Activated naive CD4-positive, alpha-beta T cell treated with anti-CD3 and anti-CD28 coated beads, Interleukin-2, amount 10 ng/mL, durations not matched to agents 7 days and 5 days (primary cell): ENCODE measurements around the gene PTGS2.
"Not testable (repeated sequence)": the region's sequence is repeated elsewhere in the genome, so short reads cannot be mapped to it uniquely, and the experiment has no call there.

ENCODE experiments used
- CTCF ChIA-PET: fragments of 350-600 bp; sonication (Branson Sonifier 250); formaldehyde crosslinking; loops from one replicate; lab custom pipeline; 2021; ENCODE audit warnings: antibody characterized with exemption; lab: Charles Lee
- DNase-seq: peaks from one replicate; pipeline ENCODE4 v3.0.0-alpha.2; 2020
- H3K27ac Mint-ChIP-seq: one replicate; pipeline ENCODE4 v1.8.0; 2021; ENCODE audit warnings: mild to moderate bottlenecking, moderate library complexity, mixed read lengths
- H3K27me3 Mint-ChIP-seq: one replicate; pipeline ENCODE4 v1.8.0; 2021; ENCODE audit warnings: mild to moderate bottlenecking, mixed read lengths
- H3K36me3 Mint-ChIP-seq: one replicate; pipeline ENCODE4 v1.8.0; 2021; ENCODE audit warnings: mixed read lengths
- H3K4me1 Mint-ChIP-seq: one replicate; pipeline ENCODE4 v1.8.0; 2021; ENCODE audit warnings: mixed read lengths
- H3K4me3 Mint-ChIP-seq: one replicate; pipeline ENCODE4 v1.8.0; 2021; ENCODE audit warnings: mild to moderate bottlenecking, moderate library complexity, mixed read lengths
- H3K9me3 Mint-ChIP-seq: one replicate; pipeline ENCODE4 v1.8.0; 2021; ENCODE audit warnings: mixed read lengths

The PTGS2 gene

DNA sequence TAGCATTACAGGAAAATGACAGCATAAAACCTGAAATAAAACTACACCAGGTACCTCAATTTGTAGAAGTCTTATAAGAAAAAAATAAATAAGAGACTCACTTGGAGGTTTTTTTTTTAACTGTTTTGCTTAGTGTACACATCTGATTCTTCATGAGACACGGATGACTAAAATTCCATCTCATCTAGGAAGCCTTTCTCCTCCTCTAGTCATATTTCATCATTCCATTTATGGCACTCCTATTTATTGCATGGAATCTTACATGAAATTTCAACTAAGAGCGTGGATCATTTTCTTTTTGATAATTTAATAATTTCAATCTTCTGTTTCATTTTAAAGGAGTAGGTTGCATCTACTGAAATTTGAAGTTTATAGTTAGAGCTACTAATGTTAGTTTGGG lies 1.6 kb upstream of the PTGS2 start:
- no peak overlapping the region for H3K4me3 Mint-ChIP-seq
- peaks cover 17% of the 10 kb centered on the region for H3K4me1 Mint-ChIP-seq
- no peaks in the 10 kb centered on the region for H3K36me3 Mint-ChIP-seq
- H3K9me3 Mint-ChIP-seq, result no peaks in the 10 kb centered on the region
- peaks cover 50% of the 10 kb centered on the region for H3K27me3 Mint-ChIP-seq
- no peak overlapping the region for H3K27ac Mint-ChIP-seq
- CTCF ChIA-PET, result no interaction called here
- DNase-seq, result no peak

- no peak for DNase-seq
- peak overlapping the region; percentile 75 for H3K4me3 Mint-ChIP-seq
- H3K36me3 Mint-ChIP-seq, result no peaks in the 10 kb centered on the region
- peaks cover 17% of the 10 kb centered on the region for H3K4me1 Mint-ChIP-seq
- no peak overlapping the region for H3K27ac Mint-ChIP-seq
- H3K27me3 Mint-ChIP-seq, result peaks cover 50% of the 10 kb centered on the region
- CTCF ChIA-PET, result interaction anchor here (1.2 to 2.0 kb wide), 3 partner anchors 76 to 277 kb away, joined by 5 to 6 read pairs (median 6); no protein-coding TSS in a partner anchor
- H3K9me3 Mint-ChIP-seq, result no peaks in the 10 kb centered on the region
Observed at GRCh38 chr1:186681121-186681520, 898 bp upstream of the PTGS2 start.

GRCh38 chr1:186679924-186680244 lies 339 bp downstream of the PTGS2 start:
- Mint-ChIP-seq H3K4me3 (peak overlapping the region; percentile 75), H3K27me3 (peaks cover 49% of the 10 kb centered on the region), H3K36me3 (no peaks in the 10 kb centered on the region), H3K27ac (no peak overlapping the region), H3K9me3 (no peaks in the 10 kb centered on the region), H3K4me1 (peaks cover 17% of the 10 kb centered on the region)
- no peak for DNase-seq
- CTCF ChIA-PET, result interaction anchor here (0.8 to 2.0 kb wide), 7 partner anchors 12 to 276 kb away, joined by 3 to 6 read pairs (median 4); no protein-coding TSS in a partner anchor

DNA sequence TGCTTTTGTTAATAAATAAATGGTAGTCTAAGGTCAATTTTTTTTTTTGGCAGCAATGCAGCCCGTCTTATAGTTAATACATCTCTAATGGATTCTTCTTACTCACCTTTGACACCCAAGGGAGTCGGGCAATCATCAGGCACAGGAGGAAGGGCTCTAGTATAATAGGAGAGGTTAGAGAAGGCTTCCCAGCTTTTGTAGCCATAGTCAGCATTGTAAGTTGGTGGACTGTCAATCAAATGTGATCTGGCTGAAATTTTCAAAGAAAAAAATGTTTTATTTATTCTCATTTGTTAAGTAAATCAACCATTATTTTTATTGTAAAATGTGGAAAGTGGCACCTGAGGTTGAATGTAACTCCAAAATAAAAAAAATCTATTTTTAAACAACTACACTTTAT lies 2.1 kb downstream of the PTGS2 start:
- H3K4me1 Mint-ChIP-seq, result peaks cover 15% of the 10 kb centered on the region
- no peak overlapping the region for H3K27ac Mint-ChIP-seq
- no peaks in the 10 kb centered on the region for H3K9me3 Mint-ChIP-seq
- CTCF ChIA-PET, result interaction anchor here (0.6 kb wide), 1 partner anchor 54 kb away, joined by 3 read pairs; no protein-coding TSS in a partner anchor
- H3K27me3 Mint-ChIP-seq, result peaks cover 50% of the 10 kb centered on the region
- no peaks in the 10 kb centered on the region for H3K36me3 Mint-ChIP-seq
- no peak overlapping the region for H3K4me3 Mint-ChIP-seq
- no peak for DNase-seq

GRCh38 chr1:186672596-186672995 lies 7.6 kb downstream of the PTGS2 start:
- Mint-ChIP-seq H3K4me3 (no peak overlapping the region), H3K36me3 (no peaks in the 10 kb centered on the region), H3K9me3 (no peaks in the 10 kb centered on the region), H3K27me3 (peaks cover 12% of the 10 kb centered on the region), H3K27ac (no peak overlapping the region), H3K4me1 (no peaks in the 10 kb centered on the region)
- CTCF ChIA-PET, result no interaction called here
- no peak for DNase-seq

- no peaks in the 10 kb centered on the region for H3K4me1 Mint-ChIP-seq
- CTCF ChIA-PET, result no interaction called here
- H3K27me3 Mint-ChIP-seq, result peaks cover 10% of the 10 kb centered on the region
- DNase-seq, result no peak
- no peak overlapping the region for H3K4me3 Mint-ChIP-seq
- no peaks in the 10 kb centered on the region for H3K36me3 Mint-ChIP-seq
- no peaks in the 10 kb centered on the region for H3K9me3 Mint-ChIP-seq
- H3K27ac Mint-ChIP-seq, result no peak overlapping the region
Observed at GRCh38 chr1:186672131-186672530, 8.1 kb downstream of the PTGS2 start.

DNA sequence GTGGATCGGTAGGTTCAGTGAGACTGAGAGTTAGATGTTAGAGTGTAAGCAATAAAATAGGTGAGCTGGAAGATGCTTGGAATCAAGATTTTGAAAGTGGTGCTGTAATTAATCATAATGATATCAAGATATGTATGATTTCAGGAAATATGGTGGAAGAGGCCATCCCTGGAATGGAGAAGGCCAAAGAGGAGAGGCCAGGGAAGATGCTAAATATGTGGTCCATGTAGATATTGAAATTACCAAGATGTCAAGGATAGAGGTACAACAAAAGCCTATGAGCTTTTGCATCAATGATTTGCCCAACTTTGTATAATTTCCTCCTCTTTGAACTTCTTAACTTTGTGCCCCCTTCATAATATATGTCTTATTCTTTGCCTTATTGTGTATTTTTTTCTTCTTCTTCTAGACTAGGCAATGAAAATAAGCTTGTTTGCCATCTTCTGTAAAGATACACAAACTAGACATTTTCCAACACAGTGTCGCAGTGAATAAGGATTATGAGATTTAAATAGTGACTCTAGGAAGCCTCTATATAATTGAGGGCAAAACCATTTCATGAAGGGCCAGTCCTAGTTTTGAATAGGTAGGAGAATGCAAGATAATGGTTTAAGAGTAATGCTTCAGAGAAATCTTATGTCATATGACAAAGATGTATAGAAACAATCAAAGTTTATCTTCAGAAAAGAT lies 8.9 kb downstream of the PTGS2 start:
- peaks cover 10% of the 10 kb centered on the region for H3K27me3 Mint-ChIP-seq
- CTCF ChIA-PET, result interaction anchor here (0.9 kb wide), 1 partner anchor 18 kb away, joined by 3 read pairs; no protein-coding TSS in a partner anchor
- no peaks in the 10 kb centered on the region for H3K36me3 Mint-ChIP-seq
- H3K27ac Mint-ChIP-seq, result no peak overlapping the region
- H3K9me3 Mint-ChIP-seq, result no peaks in the 10 kb centered on the region
- DNase-seq, result no peak
- no peak overlapping the region for H3K4me3 Mint-ChIP-seq
- no peaks in the 10 kb centered on the region for H3K4me1 Mint-ChIP-seq

DNA sequence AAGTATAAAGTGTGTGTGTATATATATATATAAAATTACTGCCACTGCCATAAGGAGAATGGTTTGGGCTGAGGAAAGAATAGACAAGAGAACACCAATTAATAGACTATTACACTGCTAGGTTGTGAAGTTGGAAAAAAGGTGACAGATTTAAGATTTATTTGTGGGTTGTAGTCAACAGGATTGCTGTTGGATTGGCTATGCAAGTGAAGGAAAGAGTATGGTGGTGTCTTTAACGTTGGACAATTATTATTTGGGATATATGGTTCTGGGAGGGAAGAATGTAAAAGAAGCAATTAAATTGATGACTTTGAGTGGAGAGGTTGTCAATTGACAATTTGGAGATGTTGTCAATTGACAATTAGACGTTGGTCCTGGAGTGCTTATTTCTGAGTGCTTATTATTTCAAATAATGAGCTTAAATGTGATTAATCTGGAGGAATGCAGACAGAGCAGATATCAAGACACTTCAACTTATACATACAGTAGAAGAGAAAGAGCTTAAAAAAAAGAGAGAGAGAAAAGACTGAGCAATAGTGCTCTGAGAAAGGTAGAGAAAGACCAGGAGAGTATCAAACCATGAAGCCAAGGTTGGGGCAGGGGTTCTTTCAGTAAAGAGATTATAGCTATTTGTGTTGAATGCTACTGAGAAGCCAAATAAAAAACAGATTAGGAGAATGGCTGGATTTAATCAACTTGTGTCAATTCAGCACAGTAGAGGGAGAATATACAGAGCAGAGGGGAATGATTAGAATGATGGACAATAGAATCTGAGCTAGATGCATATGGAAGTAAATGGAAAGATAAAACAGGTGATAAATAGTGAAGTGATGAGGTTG lies 9.7 kb downstream of the PTGS2 start:
- no peak for DNase-seq
- Mint-ChIP-seq H3K36me3 (no peaks in the 10 kb centered on the region), H3K4me1 (no peaks in the 10 kb centered on the region), H3K27me3 (peaks cover 10% of the 10 kb centered on the region), H3K4me3 (no peak overlapping the region), H3K27ac (no peak overlapping the region), H3K9me3 (no peaks in the 10 kb centered on the region)
- CTCF ChIA-PET, result interaction anchor here (0.9 kb wide), 1 partner anchor 19 kb away, joined by 3 read pairs; no protein-coding TSS in a partner anchor

GRCh38 chr1:186669784-186670183 lies 10.4 kb downstream of the PTGS2 start:
- H3K36me3 Mint-ChIP-seq, H3K27ac Mint-ChIP-seq, H3K4me1 Mint-ChIP-seq, DNase-seq, H3K9me3 Mint-ChIP-seq, H3K27me3 Mint-ChIP-seq, H3K4me3 Mint-ChIP-seq, CTCF ChIA-PET: not testable (repeated sequence)

- H3K4me1 Mint-ChIP-seq, H3K36me3 Mint-ChIP-seq, H3K4me3 Mint-ChIP-seq, H3K27ac Mint-ChIP-seq, H3K9me3 Mint-ChIP-seq, CTCF ChIA-PET, DNase-seq, H3K27me3 Mint-ChIP-seq: not testable (repeated sequence)
Observed at GRCh38 chr1:186664217-186664616, 16.0 kb downstream of the PTGS2 start.

GRCh38 chr1:186662752-186663151 lies 17.5 kb downstream of the PTGS2 start:
- no peak overlapping the region for H3K27ac Mint-ChIP-seq
- no peaks in the 10 kb centered on the region for H3K4me1 Mint-ChIP-seq
- CTCF ChIA-PET, result no interaction called here
- H3K4me3 Mint-ChIP-seq, result no peak overlapping the region
- no peak for DNase-seq
- H3K27me3 Mint-ChIP-seq, result no peaks in the 10 kb centered on the region
- H3K36me3 Mint-ChIP-seq, result no peaks in the 10 kb centered on the region
- H3K9me3 Mint-ChIP-seq, result peaks cover 2% of the 10 kb centered on the region

- H3K4me3 Mint-ChIP-seq, result no peak overlapping the region
- H3K4me1 Mint-ChIP-seq, result no peaks in the 10 kb centered on the region
- no peak overlapping the region for H3K27ac Mint-ChIP-seq
- peaks cover 2% of the 10 kb centered on the region for H3K9me3 Mint-ChIP-seq
- no peak for DNase-seq
- no peaks in the 10 kb centered on the region for H3K36me3 Mint-ChIP-seq
- no peaks in the 10 kb centered on the region for H3K27me3 Mint-ChIP-seq
- CTCF ChIA-PET, result interaction anchor here (0.9 kb wide), 1 partner anchor 20 kb away, joined by 3 read pairs; the partner anchor contains the start of gene PTGS2
Observed at GRCh38 chr1:186659890-186660341, 20.3 kb downstream of the PTGS2 start.

GRCh38 chr1:186658999-186659398 lies 21.2 kb downstream of the PTGS2 start:
- H3K27me3 Mint-ChIP-seq, result no peaks in the 10 kb centered on the region
- H3K4me3 Mint-ChIP-seq, result no peak overlapping the region
- no peaks in the 10 kb centered on the region for H3K36me3 Mint-ChIP-seq
- H3K4me1 Mint-ChIP-seq, result no peaks in the 10 kb centered on the region
- DNase-seq, result no peak
- peaks cover 2% of the 10 kb centered on the region for H3K9me3 Mint-ChIP-seq
- CTCF ChIA-PET, result interaction anchor here (0.6 to 0.9 kb wide), 2 partner anchors 21 to 811 kb away, joined by 3 read pairs; partner anchors contain the start of gene PTGS2
- H3K27ac Mint-ChIP-seq, result no peak overlapping the region

DNA sequence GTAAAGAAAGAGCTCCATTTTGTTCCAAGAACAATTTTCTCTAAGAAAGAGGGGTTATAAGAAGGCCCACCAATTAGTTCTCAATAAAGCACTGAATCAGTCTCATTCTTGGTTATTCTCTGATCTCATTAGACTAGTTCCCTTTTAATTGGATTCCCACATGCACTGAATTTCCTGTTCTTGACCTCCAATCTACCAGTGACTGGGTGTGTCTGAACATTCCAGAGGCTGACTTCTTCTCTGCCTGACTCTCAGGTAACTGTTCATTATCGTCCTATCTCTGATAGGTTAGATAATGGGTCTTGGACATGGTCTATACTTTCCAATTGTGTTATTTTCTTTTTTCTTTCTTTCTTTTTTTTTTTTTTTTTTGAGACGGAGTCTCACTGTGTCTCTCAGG lies 22.7 kb downstream of the PTGS2 start:
- CTCF ChIA-PET, result no interaction called here
- Mint-ChIP-seq H3K27me3 (peaks cover 5% of the 10 kb centered on the region), H3K4me3 (no peak overlapping the region), H3K27ac (no peak overlapping the region), H3K9me3 (no peaks in the 10 kb centered on the region), H3K4me1 (no peaks in the 10 kb centered on the region), H3K36me3 (no peaks in the 10 kb centered on the region)
- DNase-seq, result no peak
